ENCODE data around the gene ITPRID1. TPM values are rescaled to one million over a fixed set of nuclear protein-coding genes. Genes with fewer than 3 reads are reported as not detected.

Gene ITPRID1
- total and polyA plus RNA-seq, 2 of the 13 experiments (the other 11 are each of a cell fraction or from before 2014, with no cell fraction given): not detected

- TF ChIP-seq SOX6 (IDR thresholded peaks at IDR 0.05) (no peak), SOX6 (CRISPR knock-in tag; IDR thresholded peaks at IDR 0.05) (no peak), SMAD9 (CRISPR knock-in tag; IDR thresholded peaks at IDR 0.05) (no peak), CBX2 (IDR thresholded peaks at IDR 0.05; ENCODE audit: low read depth, low read length) (no peak), CBX2 (CRISPR knock-in tag; IDR thresholded peaks at IDR 0.05; ENCODE audit: low read depth) (no peak), JUNB (CRISPR knock-in tag; IDR thresholded peaks at IDR 0.05; ENCODE audit: borderline replicate concordance) (no peak), ZNF703 (CRISPR knock-in tag; IDR thresholded peaks at IDR 0.05; ENCODE audit: borderline replicate concordance) (no peak), MZF1 (CRISPR knock-in tag; IDR thresholded peaks at IDR 0.05; ENCODE audit: borderline replicate concordance) (no peak)
Measured at GRCh38 chr7:31521336-31522010, 7.6 kb downstream of the ITPRID1 start (continued).

DNA sequence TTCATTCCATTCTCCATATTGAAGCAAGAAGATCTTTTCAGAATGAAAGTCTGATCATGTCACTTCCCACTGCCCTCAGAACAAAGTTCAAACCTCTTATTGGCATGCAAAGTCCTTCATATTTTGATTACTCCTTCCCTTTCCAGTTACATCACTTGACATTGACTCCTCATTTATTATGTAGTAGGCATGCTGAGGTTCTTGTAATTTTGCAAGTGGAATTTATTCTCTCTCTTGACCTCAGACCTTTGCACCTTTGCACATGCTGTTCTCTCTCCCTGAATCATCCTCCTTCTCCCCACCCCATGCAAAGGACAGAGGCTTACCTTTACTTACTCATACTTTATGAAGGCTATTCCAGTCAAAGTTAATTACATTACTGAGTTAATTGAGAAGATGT is 13.0 kb downstream of the ITPRID1 start:
- Histone ChIP-seq H3K4me2 (ENCODE audit: low read depth, low read length) (no peak overlapping the region), H3K79me2 (ENCODE audit: insufficient read depth, low read length) (no peaks in the 10 kb centered on the region), H3K27ac (ENCODE audit: extremely low read length, insufficient read depth, low read length) (no peak overlapping the region), H3K4me1 (ENCODE audit: insufficient read depth, low read length) (no peaks in the 10 kb centered on the region), H3K36me3 (replicated peaks in 1 of 2; ENCODE audit: control insufficient read depth in 1 of 2, insufficient read depth in 2 of 2, low read length in 2 of 2) (no peaks in the 10 kb centered on the region), H3K4me3 (replicated peaks in 1 of 3; ENCODE audit: insufficient read depth in 1 of 3, low read depth in 2 of 3, low read length in 3 of 3) (no peak overlapping the region), H3K27me3 (ENCODE audit: control insufficient read depth in 1 of 2, insufficient read depth in 2 of 2, low read length in 2 of 2) (no peaks in the 10 kb centered on the region), H4K20me1 (ENCODE audit: insufficient read depth, low read length) (no peaks in the 10 kb centered on the region), H2AFZ (ENCODE audit: low read length) (no peak overlapping the region), H3K9ac (ENCODE audit: insufficient read depth, low read depth, low read length) (no peak overlapping the region), H3K9me3 (ENCODE audit: low read length) (no peaks in the 10 kb centered on the region)
- ChIA-PET POLR2A (no interaction called here), CTCF (ENCODE audit: low intra/inter-chr PET ratio, low total read pairs) (no interaction called here)
- BruUV-seq (replicated peaks): no TSS peak
- intact Hi-C loops (cut with micrococcal nuclease; ENCODE audit: unreplicated experiment): no loop called here
- TF ChIP-seq ARID2 (CRISPR knock-in tag; IDR thresholded peaks at IDR 0.05; ENCODE audit: borderline replicate concordance) (no peak), ZNF572 (CRISPR knock-in tag; IDR thresholded peaks at IDR 0.05) (no peak), SIX4 (CRISPR knock-in tag; IDR thresholded peaks at IDR 0.05) (no peak), ZNF839 (CRISPR knock-in tag; IDR thresholded peaks at IDR 0.05; ENCODE audit: borderline replicate concordance) (no peak), RXRB (CRISPR knock-in tag; IDR thresholded peaks at IDR 0.05; ENCODE audit: borderline replicate concordance) (no peak), MED1 (CRISPR knock-in tag; IDR thresholded peaks at IDR 0.05) (no peak), POLR2G (IDR thresholded peaks at IDR 0.05; ENCODE audit: low read depth, low read length) (no peak), FOXP1 (IDR thresholded peaks at IDR 0.05) (no peak), FOXP1 (CRISPR knock-in tag; IDR thresholded peaks at IDR 0.05) (no peak)
- TF ChIP-seq, protein P1, sequence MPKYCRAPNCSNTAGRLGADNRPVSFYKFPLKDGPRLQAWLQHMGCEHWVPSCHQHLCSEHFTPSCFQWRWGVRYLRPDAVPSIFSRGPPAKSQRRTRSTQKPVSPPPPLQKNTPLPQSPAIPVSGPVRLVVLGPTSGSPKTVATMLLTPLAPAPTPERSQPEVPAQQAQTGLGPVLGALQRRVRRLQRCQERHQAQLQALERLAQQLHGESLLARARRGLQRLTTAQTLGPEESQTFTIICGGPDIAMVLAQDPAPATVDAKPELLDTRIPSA (CRISPR knock-in tag; IDR thresholded peaks at IDR 0.05; ENCODE audit: borderline replicate concordance): no peak
- TF ChIP-seq, protein P2, sequence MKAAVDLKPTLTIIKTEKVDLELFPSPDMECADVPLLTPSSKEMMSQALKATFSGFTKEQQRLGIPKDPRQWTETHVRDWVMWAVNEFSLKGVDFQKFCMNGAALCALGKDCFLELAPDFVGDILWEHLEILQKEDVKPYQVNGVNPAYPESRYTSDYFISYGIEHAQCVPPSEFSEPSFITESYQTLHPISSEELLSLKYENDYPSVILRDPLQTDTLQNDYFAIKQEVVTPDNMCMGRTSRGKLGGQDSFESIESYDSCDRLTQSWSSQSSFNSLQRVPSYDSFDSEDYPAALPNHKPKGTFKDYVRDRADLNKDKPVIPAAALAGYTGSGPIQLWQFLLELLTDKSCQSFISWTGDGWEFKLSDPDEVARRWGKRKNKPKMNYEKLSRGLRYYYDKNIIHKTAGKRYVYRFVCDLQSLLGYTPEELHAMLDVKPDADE (CRISPR knock-in tag; IDR thresholded peaks at IDR 0.05): no peak
- ATAC-seq (no peak), FAIRE-seq (no peak), DNase-seq (ENCODE audit: low spot score) (no peak)
- in situ Hi-C loops (cut with HindIII; ENCODE audit: extremely low pct_ligation_motif_present, low pct_unique_long_range_greater_than_20kb): no loop called here

Data from HepG2 (cell line).